D341Med (cell line): ENCODE results near the gene ZNF625.
"Not testable (repeated sequence)": the region's sequence is repeated elsewhere in the genome, so short reads cannot be mapped to it uniquely, and the experiment has no call there.

Experiments
- DNase-seq: peaks from one replicate; pipeline ENCODE4 v3.0.0; 2012; ENCODE audit warnings: low spot score

ZNF625 gene

GRCh38 chr19:12137221-12137940 lies 19.2 kb downstream of the ZNF625 start:
- peak; percentile 57 for DNase-seq

DNA sequence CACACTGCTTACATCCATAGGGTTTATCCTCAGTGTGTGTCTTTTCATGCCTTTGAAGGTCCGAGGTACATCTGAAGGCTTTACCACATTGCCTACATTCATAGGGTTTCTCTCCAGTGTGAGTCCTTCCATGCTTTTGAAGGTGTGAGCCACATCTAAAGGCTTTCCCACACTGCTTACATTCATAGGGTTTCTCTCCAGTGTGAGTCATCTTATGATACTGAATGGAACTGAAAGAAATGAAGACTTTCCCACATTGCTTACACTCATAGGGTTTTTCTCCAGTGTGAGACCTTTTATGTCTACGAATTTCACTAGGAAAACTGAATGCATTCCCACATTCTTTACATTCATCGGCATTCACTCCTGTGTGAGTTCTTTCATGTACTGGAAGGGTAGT lies 23.5 kb downstream of the ZNF625 start:
- no peak for DNase-seq

- peak; percentile 53 for DNase-seq
Measured at GRCh38 chr19:12126707-12127106, 29.8 kb downstream of the ZNF625 start.

- DNase-seq, result no peak
Measured at GRCh38 chr19:12117201-12117970, 39.1 kb downstream of the ZNF625 start.

GRCh38 chr19:12113121-12113520 lies 43.4 kb downstream of the ZNF625 start:
- no peak for DNase-seq

- DNase-seq, result no peak
Measured at GRCh38 chr19:12112701-12113100, 43.8 kb downstream of the ZNF625 start.

DNA sequence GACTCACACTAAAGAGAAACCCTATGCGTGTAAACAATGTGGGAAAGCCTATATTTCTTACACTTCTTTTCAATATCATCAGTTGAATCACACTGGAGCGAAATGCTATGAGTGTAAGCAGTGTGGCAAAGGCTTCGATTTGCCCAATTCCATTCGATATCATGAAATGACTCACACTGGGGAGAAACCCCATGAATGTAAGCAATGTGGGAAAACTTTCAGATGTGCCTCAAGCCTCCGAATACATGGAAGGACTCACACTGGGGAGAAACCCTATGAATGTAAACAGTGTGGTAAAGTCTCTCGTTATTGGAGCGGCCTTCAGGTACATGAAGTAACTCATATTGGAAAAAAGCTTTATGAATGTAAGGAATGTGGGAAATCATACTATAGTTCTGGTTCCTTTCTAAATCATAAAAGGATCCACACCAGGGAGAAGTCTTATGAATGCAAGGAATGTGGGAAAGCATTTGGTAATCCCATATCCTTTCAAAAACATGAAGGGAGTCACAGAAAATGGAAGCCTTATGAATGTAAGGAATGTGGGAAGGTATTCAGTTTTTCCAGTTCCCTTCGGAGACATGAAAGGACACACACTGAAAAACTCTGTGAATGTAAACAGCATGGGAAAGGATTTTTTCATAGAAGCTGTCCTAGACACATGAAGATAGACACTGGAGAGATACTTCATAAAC lies 44.4 kb downstream of the ZNF625 start:
- DNase-seq, result no peak

GRCh38 chr19:12111176-12111575 lies 45.4 kb downstream of the ZNF625 start:
- DNase-seq, result no peak

DNA sequence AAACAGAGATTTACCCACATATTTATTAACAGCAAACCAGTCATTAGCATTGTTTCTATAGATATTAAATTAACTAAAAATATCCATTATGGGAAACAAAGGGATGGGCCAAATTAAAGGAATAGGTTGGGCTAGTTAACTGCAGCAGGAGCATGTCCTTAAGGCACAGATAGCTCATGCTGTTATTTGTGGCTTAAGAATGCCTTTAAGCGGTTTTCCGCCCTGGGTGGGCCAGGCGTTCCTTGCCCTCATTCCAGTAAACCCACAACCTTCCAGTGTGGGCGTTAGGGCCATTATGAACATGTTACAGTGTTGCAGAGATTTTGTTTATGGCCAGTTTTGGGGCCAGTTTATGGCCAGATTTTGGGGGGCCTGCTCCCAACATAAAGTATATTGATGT lies 52.6 kb downstream of the ZNF625 start:
- not testable (repeated sequence) for DNase-seq

DNA sequence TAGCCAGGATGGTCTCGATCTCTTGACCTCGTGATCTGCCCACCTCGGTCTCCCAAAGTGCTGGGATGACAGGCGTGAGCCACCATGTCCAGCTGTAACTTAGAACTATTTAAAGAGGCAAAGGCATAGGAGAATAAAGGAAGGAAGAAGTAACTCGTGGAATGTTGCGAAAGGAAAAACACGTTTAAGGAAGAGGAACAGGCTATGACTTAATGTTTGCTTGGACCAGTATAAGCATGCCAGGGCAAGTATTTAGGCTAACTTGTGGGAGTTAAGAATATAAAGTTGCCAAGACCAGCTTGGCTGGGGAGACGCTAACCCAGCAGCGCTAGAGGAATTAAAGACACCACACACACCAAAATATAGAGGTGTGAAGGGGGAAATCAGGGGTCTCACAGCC lies 58.5 kb downstream of the ZNF625 start:
- DNase-seq, result no peak

GRCh38 chr19:12095111-12095790 lies 61.3 kb downstream of the ZNF625 start:
- DNase-seq, result no peak
